Epidermal melanocyte (primary cell): ENCODE data around the gene DNAJC1.
A peak's percentile ranks its signal among the peaks of the same experiment; 100 is the strongest.

Experiments
- DNase-seq: peaks from one replicate; pipeline ENCODE4 v3.0.0; 2011; ENCODE audit warnings: low spot score; ENCODE audit not compliant: insufficient read length

DNAJC1 gene

DNA sequence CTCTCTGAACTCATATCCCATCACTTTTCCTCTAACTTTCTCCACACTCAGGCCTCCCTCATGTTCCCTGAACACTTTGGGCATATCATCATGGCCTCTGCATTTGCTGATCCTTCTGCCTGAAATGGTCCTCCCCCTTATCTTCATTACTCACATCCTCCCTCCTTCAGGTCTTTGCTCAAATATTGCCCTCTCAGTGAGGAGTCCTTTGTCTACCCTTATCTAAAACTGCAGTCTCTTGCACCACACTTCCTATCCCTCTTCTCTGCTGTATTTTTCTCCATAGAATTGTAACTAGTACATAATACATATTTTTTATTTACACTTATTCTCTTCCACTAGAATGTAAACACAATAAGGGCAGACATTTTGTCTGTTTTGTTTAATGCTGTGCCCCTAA is 41.7 kb downstream of the DNAJC1 start:
- DNase-seq, result no peak

DNA sequence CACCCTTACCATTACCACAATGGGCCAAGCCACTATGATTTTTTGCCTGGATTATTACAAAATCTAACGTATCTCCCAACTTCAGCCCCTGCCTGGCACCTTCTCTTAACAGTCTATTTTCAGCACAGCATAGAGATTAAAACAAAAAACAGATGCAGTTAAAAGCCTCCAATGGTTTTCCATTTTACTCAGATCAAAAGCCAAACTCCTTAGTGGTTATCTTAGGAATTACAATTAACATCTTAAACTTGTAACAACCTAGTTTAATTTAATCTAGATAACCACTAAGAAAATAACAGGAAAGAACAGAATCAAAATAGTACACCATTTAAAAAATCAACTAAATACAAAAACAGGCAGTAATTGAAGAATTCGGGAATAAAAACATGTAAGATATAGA is 43.5 kb downstream of the DNAJC1 start:
- DNase-seq, result no peak

DNA sequence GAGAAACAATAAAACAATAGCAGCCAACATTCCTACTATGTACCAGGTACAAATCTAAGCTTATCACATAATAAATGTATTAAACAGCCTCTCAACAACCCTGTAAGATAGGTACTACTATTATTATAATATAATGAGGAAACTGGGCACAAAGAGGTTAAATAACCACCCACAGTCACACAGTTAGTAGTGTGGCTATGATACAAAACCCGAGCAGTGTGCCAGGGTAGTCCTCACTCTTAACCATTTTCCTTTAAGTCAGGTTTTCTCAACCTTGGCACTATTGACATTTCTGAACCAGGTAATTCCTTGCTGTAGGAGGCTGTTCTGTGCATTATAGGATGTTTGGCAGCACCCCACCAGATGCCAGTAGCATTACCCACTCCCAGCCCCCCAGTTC is 48.8 kb downstream of the DNAJC1 start:
- DNase-seq, result no peak

DNA sequence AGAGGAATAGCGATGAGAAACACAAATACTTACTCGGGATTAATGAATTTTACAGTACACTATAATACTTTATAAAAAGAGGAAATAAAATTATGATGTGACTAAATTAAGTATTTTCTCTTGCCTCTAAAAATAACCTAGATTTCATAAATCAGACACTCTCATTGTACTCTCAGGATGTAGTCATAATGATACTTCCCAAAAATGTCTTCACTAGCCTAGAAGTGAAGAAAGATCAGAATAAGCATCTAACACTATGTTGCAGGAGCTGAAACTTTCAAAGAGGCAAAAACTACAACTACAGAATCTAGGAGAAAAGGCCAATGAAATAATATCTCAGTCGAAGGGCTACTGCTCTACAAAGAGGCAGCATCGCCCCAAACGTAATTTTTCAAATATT is 49.4 kb downstream of the DNAJC1 start:
- DNase-seq, result no peak

DNA sequence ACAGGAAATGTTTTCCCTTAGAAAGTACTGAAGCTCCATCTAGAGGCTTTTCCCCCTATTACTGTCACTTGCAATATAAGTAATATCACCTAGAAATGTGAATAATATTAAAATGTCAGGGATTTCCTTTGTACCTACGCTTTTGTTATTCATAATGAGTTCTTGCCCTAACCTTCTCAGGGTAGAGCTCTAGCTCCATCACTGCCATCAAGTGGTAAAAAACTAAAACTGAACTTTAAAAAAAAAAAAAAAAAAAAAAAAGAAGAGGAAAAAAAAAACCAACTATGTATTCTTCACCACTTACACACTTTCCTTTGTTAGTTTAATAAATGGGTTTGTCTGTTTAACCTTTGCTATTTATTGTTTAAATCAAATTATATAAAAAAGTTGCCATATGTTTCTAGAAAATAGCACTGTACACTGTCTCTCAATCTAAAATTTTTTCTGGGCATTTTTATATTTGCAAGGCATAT is 49.9 kb downstream of the DNAJC1 start:
- DNase-seq, result peak; percentile 16

DNA sequence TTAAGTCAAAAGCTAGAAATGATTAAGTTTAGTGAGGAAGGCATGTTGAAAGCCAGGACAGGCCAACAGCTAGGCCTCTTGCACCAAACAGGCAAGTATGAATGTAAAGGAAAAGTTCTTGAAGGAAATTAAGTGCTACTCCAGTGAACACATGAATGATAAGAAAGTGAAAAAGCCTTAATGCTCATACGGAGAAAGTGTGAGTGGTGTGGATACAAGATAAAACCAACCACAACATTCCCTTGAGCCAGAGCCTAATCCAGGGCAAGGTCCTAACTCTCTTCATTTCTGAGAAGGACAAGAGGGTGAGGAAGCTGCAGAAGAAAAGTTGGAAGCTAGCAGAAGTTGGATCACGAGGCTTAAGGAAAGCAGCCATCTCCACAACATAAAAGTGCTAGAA is 53.0 kb downstream of the DNAJC1 start:
- DNase-seq, result no peak

DNA sequence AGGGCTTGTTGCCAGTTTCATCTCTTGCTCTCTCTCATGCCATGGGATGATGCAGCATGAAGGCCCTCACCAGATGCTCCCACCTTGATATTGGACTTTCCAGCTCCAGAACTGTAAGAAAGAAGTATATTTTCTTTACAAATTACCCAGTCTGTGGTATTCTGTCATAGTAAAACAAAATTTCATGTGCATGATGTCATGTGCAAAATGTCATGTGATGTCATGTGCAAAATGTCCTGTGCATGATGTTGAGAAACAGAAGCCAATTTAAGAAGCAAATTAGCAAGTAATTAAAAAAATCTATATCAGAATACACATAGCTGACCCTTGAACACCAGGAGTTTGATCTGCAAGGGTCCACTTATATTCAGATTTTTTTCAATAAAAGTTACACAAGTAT is 56.6 kb downstream of the DNAJC1 start:
- no peak for DNase-seq

DNA sequence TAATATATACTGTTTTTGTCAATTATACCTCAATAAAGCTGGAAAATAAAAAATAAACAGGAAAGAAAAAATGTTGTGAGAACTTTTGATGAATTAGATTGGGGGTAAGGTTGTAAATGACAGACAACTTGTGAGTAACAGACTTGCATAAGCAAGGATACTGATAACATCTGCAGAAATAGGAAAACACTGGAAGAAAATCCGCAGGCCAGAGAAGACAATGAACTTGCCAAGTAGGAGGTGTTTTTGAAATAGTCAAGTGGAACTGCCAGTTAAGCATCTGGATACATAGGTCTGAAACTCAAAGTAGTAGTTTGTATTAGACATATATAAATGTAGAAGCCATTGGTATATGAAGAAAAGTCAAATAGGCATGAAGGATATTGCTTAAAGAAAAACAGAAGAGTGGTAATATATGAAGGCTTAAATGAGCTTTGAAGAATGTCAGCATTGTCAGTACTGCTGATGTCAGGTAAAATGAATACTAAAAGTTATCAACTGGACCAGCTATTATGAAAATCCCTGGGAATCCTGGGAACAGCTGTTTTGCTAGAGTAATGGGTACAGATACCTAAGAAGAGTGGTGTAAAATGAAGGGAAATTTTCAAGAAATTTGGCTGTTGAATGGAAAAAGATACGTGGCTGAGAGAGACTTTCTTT is 58.7 kb downstream of the DNAJC1 start:
- DNase-seq, result no peak

DNA sequence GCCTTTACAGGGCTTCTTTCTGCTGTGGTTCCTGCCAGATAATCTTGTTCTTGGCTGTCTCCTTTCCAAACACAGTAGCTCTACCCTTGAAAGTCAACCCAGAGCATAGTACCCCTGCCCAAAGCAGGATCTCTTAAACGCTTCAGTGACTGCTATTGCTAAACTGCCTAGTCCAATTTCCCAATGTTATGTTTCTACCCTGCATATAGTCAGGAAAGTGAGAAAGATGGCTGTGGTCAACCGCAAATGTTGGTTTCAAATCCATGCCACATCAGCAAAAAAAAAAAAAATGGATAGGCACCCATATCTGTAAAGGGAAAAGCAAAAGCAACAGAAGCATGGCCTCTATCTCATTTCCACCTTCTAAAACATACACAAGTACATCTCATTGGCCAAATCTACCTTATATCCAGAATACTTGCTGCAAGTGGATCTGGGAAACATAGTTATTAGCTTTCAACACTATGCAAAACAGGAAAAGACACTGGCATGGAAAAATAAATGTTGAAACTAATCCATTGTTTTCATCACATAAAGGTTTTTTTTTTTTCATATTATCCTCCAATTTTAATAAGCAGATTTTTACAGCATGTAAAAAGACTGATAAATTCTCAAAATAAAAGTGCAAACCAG is 59.8 kb downstream of the DNAJC1 start:
- no peak for DNase-seq

DNA sequence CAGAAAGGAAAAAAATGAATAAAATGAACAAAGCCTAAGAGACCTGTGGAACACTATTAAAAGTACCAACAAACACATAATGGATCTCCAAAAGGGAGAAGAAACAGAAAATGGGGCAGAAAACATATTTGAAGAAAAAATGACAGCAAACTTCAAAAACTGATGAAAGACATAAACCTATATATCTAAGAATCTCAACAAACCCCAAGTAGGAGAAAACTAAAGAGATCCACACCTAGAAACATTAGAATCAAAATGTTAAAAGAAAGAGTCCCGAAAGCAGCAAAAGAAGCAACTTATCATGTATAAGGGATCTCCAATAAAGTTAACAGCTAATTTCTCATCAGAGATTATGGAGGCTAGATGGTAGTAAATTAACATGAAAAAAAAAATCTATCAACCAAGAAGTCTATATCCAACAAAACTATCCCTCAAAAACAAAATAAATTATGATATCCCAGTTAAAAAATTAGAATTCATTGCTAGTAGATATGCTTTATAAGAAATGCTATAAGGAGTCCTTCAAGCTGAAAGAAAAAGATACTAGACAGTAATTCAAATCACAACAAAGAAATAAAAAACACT is 68.0 kb downstream of the DNAJC1 start:
- no peak for DNase-seq

DNA sequence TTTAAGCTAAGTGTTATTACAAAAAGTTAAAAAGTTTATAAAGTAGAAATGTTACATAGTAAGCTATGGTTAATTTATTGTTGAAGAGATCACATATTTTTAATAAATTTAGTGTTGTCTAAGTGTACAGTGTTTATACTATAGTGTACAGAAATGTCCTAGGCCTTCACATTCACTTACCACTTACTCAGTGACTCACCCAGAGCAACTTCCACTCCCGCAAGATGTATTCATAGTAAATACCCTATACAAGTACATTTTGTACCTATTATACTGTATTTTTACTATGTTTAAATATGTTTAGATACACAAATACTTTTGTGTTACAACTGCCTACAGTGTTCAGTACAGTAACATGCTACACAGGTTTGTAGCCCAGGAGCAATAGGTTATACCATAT is 69.2 kb downstream of the DNAJC1 start:
- no peak for DNase-seq

DNA sequence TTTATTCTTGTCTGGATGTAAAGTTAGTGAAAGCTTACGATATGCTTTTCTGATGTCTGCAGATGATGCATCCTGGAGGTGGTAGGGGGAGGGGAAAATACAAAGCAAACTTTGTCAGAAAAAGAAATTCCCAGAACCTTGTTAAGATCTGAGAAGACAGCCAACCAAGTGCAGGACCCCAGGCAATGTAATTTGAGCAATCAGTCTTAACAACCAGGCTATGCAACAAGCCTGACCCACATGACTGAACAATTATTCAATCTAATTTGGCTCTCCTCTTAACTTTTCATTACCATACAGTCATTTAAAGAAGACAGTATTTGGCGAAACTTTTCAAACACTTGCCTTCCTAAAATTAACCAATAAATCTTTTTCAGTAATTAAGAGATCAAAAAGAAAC is 74.5 kb downstream of the DNAJC1 start:
- peak; percentile 22 for DNase-seq

DNA sequence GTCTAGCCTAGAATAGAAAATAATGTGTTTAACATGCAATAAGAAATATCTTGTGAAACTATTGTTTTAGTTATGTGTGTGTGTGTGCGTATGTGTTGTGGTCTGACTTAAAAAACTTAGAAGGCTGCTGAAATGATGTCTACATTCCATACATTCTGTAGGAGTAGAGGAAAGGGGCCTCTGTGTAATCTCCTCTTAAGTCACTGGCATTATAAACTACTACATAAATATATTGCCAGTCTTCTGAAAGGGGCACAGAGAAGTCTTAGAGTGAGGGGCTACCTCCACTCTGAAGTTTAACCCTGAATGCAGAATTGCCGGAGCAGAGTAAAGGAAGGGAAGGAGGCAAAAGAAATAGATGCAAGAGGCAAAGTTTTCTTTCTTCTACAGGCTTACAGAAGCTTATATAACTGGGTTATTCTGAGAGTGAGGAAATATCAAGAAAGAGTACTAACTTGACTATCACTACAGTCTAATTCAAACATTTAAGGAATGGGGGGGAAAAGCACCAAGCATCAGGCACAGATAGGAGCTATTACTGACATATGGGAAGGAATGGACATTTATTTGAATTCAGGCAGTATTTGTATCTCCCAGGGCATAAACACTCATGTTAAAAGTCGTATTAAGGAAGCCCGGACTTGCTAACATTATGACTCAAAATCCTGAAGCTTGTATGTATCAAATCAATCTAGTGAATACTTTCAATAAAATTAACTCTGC is 75.7 kb downstream of the DNAJC1 start:
- DNase-seq, result no peak

DNA sequence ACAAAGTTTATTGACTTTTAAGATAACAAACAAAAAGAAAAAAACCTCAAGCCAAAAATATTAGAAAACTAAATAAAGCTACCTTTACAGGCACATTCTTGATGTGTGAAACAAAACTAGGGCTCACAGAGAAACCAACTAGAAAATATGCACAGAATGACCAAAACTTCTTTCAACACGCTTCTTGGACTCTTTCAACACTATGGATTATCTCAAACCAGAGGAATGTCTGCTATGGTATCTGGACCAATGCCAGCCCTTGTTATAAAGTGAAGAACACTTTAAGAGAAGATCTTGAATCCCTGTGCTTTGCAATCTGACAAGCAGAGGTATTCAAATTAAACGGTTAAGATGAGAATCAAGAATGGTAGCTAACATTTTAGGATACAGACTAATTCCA is 76.6 kb downstream of the DNAJC1 start:
- DNase-seq, result no peak

DNA sequence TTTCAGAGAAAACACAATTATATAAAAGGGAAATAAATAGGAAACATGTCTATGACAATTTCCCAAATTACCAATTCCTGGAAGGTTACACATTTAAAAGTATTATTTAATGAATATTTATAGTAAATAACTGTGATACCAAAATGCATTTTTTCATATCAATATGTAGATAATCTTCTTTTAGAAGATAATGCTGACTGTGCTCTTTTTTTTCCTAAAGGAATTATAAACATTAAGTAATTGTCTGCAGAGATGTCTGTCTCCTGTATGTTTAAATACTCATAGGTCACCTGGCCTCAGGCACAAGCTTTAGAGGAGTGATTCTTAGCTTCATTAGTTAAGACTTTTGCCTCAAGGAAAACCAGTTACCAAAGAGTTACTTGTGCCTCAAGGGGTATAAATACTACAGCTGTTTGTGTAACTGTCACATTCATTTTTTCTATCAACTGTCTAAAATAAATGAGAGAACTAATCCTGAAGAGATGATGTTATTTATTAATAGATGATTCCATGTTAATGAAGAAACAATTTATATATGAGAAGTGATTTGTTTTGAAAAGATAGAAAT is 77.1 kb downstream of the DNAJC1 start:
- no peak for DNase-seq

DNA sequence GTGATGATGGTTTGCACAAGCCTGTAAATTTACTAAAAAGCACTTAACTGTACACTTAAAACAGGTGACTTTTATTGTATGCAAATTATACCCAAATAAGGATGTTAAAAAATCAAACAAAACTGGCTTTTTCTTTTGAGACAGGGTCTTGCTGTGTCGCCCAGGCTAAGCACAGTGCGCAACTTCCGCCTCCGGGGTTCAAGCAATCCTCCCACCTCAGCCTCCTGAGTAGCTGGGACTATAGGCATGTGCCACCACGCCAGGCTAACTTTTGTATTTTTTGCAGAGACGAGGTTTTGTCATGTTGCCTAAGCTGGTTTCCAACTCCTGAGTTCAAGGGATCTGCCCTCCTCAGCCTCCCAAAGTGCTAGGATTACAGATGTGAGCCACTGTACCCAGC is 77.7 kb downstream of the DNAJC1 start:
- no peak for DNase-seq

DNA sequence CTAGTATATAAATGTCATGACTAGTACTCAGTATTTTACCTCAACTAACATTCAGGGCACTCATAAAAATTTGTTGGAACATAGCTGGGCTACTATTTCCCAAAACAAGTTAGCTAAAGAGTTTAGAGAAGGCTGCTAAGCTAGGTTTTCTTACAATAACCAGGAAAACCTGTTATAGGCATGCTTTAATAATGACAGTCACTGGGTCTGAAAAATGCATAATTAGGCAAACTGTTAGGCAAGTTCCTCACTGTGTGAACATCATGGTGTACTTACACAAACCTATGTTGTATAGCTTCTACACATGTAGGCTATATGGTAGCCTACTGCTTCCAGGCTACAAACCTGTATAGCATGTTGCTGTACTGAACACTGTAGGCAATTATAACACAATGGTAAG is 79.0 kb downstream of the DNAJC1 start:
- no peak for DNase-seq

DNA sequence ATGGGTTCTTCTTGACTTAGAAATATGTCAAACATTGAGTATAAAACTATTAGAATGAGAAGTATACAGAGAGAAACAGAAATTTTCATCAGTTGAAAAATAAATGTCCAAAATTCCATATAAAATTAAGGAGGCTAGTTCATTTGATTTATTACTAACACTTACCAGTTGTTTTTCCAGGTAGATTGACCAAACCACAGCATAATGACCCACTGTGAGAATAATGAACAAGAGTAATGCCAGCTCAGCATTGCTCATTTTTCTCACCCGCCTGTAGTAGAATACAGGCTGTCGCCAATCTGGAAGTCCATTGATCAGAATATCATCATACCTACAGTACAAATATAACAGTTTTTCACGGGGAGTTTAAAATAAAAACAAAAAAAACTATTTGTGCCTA is 82.9 kb downstream of the DNAJC1 start:
- DNase-seq, result no peak

DNA sequence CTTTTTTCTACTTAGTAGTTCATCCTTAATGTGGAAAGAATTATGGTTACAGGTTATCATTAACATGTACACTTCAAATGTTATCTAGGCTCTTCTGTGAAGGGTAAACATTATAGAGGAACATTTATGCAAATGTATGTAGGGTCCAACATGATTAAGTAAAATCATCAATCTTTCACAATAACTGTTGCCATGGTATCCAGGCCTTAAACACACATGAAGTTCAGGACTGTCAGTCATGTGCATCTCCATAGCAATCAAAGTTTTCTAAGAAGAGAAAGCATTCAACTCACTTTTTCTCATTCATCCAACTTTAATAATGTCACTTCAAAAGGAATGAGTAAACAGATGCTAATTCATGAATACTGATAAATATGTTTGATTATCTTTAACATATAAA is 83.6 kb downstream of the DNAJC1 start:
- DNase-seq, result no peak

DNA sequence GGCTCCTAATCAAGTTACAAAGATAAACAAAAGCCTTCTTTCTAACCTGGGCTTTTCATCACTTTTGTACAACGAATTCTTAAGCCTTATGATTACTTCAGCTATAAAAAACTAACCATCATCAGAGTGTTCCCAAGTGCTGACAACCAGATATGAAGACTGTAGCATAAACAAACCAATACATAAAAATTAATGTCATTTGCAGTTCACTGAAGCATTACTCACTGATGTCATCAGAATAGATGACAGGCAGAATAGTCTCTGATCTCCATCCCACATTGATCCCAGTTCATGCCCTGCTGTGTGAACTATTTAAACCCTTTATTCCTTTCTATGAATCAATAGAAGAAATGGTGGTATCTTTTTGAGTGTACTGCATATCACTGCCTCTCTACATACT is 84.4 kb downstream of the DNAJC1 start:
- no peak for DNase-seq

DNA sequence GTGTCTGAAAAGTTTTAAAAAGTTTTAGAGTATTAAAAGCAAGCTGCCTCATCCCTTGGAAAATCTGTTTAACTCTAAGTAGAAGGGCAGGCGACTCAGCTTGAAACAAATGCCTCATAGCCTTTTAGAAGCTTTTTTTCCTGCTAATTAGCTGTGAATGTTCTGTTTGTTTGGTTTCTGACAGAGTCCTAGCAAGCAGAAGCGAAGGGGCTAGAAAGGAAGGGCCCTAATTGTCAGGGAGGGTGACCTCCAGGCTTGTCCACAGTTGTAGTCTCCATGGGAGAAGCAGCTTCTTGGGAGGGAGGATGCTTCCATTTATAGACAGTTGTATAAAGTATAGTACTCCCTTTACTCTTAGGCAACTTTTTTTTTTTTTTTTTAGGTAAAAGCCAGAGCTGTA is 90.9 kb downstream of the DNAJC1 start:
- no peak for DNase-seq

DNA sequence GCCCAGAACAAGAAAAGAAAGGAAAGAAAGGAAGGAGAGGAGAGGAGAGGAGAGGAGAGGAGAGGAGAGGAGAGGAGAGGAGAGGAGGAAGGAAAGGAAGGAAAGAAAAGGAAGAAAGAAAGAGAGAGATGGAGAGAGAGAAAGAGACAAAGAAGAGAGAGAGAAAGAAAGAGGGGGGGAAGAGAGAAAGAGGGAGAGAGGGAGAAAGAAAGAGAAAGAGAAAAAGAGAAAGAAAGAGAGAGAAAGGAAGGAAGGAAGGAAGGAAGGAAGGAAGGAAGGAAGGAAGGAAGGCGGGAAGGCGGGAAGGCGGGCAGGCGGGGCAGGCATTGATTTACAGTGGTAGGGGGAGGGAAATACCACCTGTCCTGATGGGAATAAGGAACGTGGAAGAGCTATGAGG is 92.7 kb downstream of the DNAJC1 start:
- DNase-seq, result no peak
